ENCODE data around the gene SLF1.
A peak's percentile ranks its signal among the peaks of the same experiment; 100 is the strongest.

SLF1 gene

DNA sequence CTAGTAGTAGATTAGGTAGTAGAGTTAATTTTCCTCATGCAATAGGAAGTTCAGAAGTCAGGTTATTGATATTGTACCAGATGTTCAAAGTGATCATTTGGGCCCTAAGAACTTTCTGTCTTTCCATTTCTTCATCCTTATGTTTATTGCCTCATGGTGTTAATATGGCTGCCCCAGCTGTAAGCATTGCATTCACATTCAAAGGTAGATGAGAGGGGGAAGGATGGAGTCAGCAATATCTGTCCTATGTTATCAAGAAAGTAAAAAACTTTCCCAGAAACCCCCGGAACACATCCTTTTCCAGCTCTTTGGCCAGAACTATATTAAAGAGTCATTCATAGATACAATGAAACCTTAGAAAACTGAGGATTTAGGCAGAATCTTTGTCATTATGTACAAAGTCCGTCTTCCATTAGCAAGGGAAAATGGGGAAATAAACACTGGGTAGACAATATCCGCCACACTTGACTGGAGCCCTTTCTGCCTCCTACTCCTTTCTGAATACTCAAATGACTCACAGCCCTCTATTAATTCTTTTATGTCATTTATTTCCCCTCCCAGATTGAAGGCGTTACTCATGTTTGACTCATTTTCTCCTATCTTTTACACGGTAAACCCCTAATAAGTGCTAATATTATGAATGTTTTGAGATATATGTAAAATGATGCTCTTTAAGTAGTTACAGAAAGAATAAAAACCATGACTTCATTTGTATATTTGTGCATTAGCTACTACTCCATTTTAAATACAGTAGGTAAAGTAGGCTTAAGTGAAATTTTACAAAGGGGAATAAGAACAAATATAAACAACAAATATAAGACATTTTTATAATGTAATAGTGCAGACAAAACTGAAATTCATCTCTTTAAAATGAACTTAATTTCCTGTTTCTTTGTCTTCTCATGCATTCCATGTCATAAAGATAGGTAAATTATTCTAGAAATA lies 127.6 kb downstream of the SLF1 start:
- Histone ChIP-seq H4K20me1 (peaks cover 0 to 13% (median 0%) of the 10 kb centered on the region in 11 experiments; a peak in 2 of 22 replicates), H3K36me3 (peaks cover 0 to 66% (median 0%) of the 10 kb centered on the region in 11 experiments; a peak in 7 of 22 replicates), H3K27me3 (no peaks in the 10 kb centered on the region), H3K27ac (peak overlapping the region in 3 of 11 experiments; percentile 3 to 9 (median 7); a peak in 3 of 22 replicates), H3K4me2 (peak overlapping the region; percentile 36 to 71 (median 62); a peak in 21 of 22 replicates), H3K9me3 (replicated peaks in 1 of 11) (no peaks in the 10 kb centered on the region), H3K4me1 (peaks cover 14 to 21% (median 19%) of the 10 kb centered on the region in 10 experiments), H3K4me3 (no peak overlapping the region), H3K9ac (no peak overlapping the region)
- no peak for TF ChIP-seq Cebpa-rat (IDR thresholded peaks at IDR 0.05)

DNA sequence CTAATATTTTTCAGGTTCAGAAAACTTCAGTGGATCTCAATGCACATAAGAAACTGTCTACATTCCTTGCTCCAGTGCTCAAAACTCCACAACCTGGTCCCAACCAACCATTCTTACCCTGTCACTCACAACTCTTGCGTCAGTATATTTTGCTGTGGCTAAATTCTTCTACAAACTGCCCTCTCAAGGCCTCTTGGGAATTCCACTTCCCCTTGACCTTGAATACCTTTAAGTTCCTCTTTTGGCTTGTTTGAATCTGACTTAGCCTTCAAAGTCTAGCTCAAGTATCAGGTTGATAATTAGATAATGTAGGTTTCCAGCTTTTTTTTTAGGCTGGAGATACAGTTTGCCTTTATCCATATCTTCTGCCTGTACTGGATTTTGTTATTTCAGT lies 128.3 kb downstream of the SLF1 start:
- Histone ChIP-seq H3K36me3 (peaks cover 0 to 65% (median 0%) of the 10 kb centered on the region in 11 experiments; a peak in 7 of 22 replicates), H3K4me1 (peaks cover 14 to 21% (median 19%) of the 10 kb centered on the region in 10 experiments), H3K27me3 (no peaks in the 10 kb centered on the region), H3K9ac (no peak overlapping the region), H3K4me2 (peak overlapping the region; percentile 36 to 71 (median 62)), H4K20me1 (peaks cover 0 to 13% (median 0%) of the 10 kb centered on the region in 11 experiments; a peak in 2 of 22 replicates), H3K4me3 (no peak overlapping the region), H3K27ac (0 out of 22 replicates have a peak overlapping the region, but pooled peaks of 2 of the 11 experiments have one; percentile 3 to 7), H3K9me3 (replicated peaks in 1 of 11) (no peaks in the 10 kb centered on the region)
- peak in 1 of 11 experiments; percentile 59; a peak in 3 of 22 replicates for TF ChIP-seq Cebpa-rat (IDR thresholded peaks at IDR 0.05)

All from BLaER1 treated with 17β-estradiol and CSF1 and Interleukin-3, amounts not matched to agents 10 nM and 100 nM (cell line).